Hair follicle dermal papilla cell (primary cell): ENCODE results near the gene ALK. TPM values are rescaled to one million over a fixed set of nuclear protein-coding genes. Genes with fewer than 3 reads are reported as not detected.

Experiments used
- small RNA-seq: library from RNA; depleted of rRNA; stranded (forward); fragments of <200 nt; gene quantifications from one replicate; pipeline ENCODE3, GENCODE V24; 2012
- total RNA-seq: library from RNA; depleted of rRNA; stranded (reverse); fragments of >200 nt; gene quantifications from 2 replicates; pipeline ENCODE4 v1.2.3, GENCODE V29; 2012

The ALK gene
- 0.12 and 0.16 TPM in 2 replicates for total RNA-seq

DNA sequence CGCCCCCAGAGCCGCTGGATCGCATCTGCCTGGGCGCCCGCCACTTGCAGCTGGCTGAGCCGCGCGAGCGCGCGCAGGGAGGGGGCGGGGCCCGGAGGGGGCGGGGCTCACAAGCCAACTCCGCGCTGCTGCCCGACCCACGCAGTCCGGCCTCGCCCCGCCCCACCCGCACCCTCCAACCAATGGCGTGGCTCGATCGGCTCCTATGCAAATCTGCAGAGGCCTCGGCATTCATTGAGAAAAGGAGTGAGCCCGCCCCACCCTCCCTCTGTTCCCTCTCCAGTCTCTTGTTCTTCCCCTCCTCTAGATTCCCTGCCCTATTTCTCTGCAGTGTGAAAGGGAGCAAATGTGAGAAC lies at the start of gene ALK:
Gene ALK (minus strand): TSS at position 27 of the 356 bp plus-strand sequence. CDS start 927 bp downstream, outside the sequence.

Small RNA genes lying within 50 kb of the gene (small RNA-seq; reads per million reads assigned to genes)
- not detected for gene RN7SL516P

Other genes with a start within 250 kb of the ALK start
- 89.7 and 98.1 TPM in 2 replicates for gene YPEL5, start 225.4 kb upstream of the ALK start, total RNA-seq